ENCODE data around the gene RIOX2. TPM values are rescaled to one million over a fixed set of nuclear protein-coding genes. Genes with fewer than 3 reads are reported as not detected.

Gene RIOX2
- total RNA-seq, 3 donors from 2014 or later: 13.5 to 20.8 (median 20.7) TPM

DNA sequence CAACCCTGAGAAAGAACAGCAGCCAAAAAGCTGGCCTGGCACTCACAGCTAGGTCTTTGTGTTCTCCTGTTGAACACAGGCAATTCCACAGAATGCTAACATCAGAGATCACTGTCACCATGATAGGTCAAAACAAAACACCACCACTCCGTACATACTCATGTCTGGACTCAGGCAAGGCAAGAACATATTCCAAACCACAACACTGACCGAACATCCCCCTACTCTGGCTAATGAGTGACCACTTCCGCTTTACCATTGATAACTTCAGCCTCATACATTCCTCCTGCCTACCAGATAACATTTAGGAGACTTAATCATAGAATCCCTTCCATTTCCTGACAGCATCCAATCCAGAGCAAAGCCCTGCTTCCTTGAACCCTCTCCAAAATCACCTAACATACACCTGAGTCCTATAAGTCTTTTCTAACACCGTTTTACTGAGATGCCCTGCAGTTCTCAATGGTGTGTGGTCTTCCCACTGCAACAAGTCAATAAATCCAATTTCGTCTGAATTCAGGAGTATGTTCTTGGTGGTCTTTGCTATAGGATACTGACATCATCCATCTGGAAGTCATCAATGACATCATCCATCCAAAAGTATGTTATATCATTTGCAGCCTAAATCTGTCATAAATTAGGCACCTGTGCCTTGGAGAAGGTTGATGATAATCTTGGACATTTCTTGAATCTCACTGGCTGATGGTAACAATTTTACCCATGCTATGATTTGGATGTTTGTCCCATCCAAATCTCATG, 23.7 kb downstream of the RIOX2 start:
- intact Hi-C loops (cut with DNase I, micrococcal nuclease): no loop called here
- DNase-seq (no peak), ATAC-seq (no peak)
- Histone ChIP-seq H3K4me1 (ENCODE audit: low read depth) (no peaks in the 10 kb centered on the region), H3K36me3 (ENCODE audit: low read depth) (no peaks in the 10 kb centered on the region), H3K9me3 (no peaks in the 10 kb centered on the region), H3K4me3 (no peak overlapping the region)
- TF ChIP-seq, protein P1, sequence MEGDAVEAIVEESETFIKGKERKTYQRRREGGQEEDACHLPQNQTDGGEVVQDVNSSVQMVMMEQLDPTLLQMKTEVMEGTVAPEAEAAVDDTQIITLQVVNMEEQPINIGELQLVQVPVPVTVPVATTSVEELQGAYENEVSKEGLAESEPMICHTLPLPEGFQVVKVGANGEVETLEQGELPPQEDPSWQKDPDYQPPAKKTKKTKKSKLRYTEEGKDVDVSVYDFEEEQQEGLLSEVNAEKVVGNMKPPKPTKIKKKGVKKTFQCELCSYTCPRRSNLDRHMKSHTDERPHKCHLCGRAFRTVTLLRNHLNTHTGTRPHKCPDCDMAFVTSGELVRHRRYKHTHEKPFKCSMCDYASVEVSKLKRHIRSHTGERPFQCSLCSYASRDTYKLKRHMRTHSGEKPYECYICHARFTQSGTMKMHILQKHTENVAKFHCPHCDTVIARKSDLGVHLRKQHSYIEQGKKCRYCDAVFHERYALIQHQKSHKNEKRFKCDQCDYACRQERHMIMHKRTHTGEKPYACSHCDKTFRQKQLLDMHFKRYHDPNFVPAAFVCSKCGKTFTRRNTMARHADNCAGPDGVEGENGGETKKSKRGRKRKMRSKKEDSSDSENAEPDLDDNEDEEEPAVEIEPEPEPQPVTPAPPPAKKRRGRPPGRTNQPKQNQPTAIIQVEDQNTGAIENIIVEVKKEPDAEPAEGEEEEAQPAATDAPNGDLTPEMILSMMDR (IDR thresholded peaks at IDR 0.05): no peak

DNA sequence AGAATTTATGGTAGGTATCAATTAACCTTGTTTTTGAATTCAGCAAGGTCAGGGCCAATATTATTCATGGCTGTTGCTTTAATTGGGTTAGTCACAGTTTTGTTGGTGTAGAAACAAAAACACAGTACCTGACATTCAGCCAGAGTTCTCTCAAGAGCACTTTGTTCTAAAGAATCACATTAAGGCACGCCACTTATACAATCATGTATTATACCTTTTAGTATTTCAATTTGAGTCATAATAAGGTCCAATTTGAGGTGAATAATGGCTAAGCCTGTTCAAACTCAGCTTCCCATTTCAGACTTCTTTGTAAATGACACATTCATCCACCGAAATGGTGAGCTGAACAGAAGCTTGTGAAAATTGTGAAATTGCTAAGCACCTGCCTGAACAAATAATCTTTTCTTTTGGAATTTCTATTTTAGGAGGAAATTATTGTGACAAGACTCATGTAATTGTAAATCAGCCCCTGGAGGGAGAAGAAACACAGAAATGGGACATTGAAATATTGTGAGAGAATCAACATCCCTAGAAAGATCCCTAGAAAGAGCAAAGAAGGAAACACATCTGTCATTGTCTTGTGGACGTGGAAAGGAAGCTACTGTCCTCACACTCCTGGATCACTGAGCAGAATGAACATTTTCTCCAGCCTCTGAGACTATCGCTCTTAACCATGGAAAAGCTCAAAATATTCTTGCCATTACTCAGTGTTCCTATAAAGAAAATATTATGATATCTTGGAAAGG, 29.3 kb downstream of the RIOX2 start:
- no peaks in the 10 kb centered on the region for H3K36me3 ChIP-seq (ENCODE audit: low read depth)
- H3K4me3 ChIP-seq: no peak overlapping the region
- DNase-seq (no peak), ATAC-seq (no peak)
- intact Hi-C loops (cut with DNase I, micrococcal nuclease): no loop called here
- no peaks in the 10 kb centered on the region for H3K4me1 ChIP-seq (ENCODE audit: low read depth)
- TF ChIP-seq, protein P1 (IDR thresholded peaks at IDR 0.05): no peak
- no peaks in the 10 kb centered on the region for H3K9me3 ChIP-seq

DNA sequence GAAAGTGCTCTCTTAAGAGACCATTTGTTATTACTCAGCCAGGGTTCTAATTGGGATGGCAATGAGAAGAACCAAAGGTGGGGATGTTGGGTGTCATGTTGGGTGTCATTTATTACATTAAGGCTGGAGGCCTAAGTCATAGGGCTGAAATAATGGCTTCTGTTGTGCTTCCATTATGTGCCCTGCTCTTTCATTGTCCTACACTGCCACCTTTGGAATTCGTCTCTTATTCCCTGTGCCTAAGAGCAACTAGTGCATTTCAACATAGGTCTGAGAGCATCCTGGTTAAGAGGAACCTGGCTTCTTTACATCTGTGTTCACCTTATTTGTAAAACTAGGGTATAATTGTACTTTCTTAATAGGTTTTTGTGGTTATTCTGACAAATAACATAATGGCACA, 32.2 kb downstream of the RIOX2 start:
- Histone ChIP-seq H3K4me3 (no peak overlapping the region), H3K36me3 (ENCODE audit: low read depth) (no peaks in the 10 kb centered on the region), H3K9me3 (no peaks in the 10 kb centered on the region), H3K4me1 (ENCODE audit: low read depth) (no peaks in the 10 kb centered on the region)
- no peak for DNase-seq
- TF ChIP-seq, protein P1 (IDR thresholded peaks at IDR 0.05): no peak
- ATAC-seq: peak; percentile 25
- intact Hi-C loops (cut with DNase I, micrococcal nuclease): no loop called here

DNA sequence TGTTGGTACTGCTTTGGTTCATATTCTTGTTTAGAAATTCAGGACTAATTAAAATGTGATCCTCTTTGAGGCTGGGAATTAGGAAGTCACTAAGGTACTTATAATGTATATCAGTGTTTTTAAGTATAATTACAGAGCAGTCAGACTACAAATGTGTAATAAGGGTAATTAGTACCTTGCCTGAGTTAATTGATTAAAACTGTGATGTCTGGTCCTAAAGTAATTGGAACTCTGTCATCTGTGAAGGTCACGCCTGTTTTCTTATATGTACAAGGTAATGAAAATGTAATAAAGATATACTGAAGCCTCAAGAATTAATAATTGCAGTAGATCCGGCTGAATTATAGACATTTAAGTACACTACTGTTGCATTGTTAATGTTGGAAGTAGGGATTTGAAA, 32.8 kb downstream of the RIOX2 start:
- intact Hi-C loops (cut with DNase I, micrococcal nuclease): no loop called here

DNA sequence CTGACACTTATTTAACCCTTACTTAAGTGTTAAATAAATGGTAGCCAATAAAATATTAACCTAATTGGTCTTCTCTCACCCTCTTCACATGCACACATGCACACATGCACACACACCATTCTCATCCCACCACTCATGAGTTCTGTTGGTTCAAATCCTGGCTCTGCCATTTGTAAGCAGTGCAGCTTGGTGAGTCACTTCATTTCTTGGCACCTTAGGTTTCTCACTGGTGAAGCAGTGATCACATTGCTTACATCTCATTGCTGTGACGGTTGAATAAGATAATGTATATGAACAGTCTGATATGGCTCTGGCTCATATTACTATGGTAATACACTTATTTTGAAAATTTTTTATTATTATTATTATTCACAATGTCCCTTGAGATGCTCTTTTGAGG, 33.8 kb downstream of the RIOX2 start:
- H3K4me1 ChIP-seq (ENCODE audit: low read depth): no peaks in the 10 kb centered on the region
- TF ChIP-seq, protein P1 (IDR thresholded peaks at IDR 0.05): no peak
- H3K36me3 ChIP-seq (ENCODE audit: low read depth): no peaks in the 10 kb centered on the region
- H3K4me3 ChIP-seq: no peak overlapping the region
- intact Hi-C loops (cut with DNase I, micrococcal nuclease): no loop called here
- H3K9me3 ChIP-seq: no peaks in the 10 kb centered on the region
- DNase-seq (no peak), ATAC-seq (no peak)

More for the DNA sequence above, 32.8 kb downstream of the RIOX2 start:
- ATAC-seq (no peak), DNase-seq (no peak)
- H3K9me3 ChIP-seq: no peaks in the 10 kb centered on the region
- no peak overlapping the region for H3K4me3 ChIP-seq
- no peaks in the 10 kb centered on the region for H3K4me1 ChIP-seq (ENCODE audit: low read depth)
- TF ChIP-seq, protein P1 (IDR thresholded peaks at IDR 0.05): no peak
- no peaks in the 10 kb centered on the region for H3K36me3 ChIP-seq (ENCODE audit: low read depth)
